Keratinocyte (primary cell): ENCODE measurements around the gene DOCK1. TPM values are rescaled to one million over a fixed set of nuclear protein-coding genes. Genes with fewer than 3 reads are reported as not detected.

Source experiments
- DNase-seq: peaks from one replicate; pipeline ENCODE4 v3.0.0-alpha.2; 2011; ENCODE audit warnings: low read depth, missing footprints, low spot score
- FAIRE-seq: peaks from 2 replicates; lab custom pipeline; 2011; peaks lifted over from hg19 to GRCh38; lab: Jason Lieb, UNC
- H2AFZ ChIP-seq: 2 replicates; pipeline ENCODE4 v1.6.0; 2012; ENCODE audit warnings: low read length, control low read depth, inconsistent platforms; ENCODE audit not compliant: control insufficient read depth
- H3K27ac ChIP-seq: 2 replicates; pipeline ENCODE4 v1.5.1; 2011; ENCODE audit warnings: low read length; ENCODE audit not compliant: control insufficient read depth, insufficient read depth
- H3K27me3 ChIP-seq: 3 replicates; pipeline ENCODE4 v1.6.0; 2011; ENCODE audit warnings: low read length; ENCODE audit not compliant: control insufficient read depth, insufficient read depth; ENCODE audit errors: extremely low read depth
- H3K36me3 ChIP-seq, 2 experiments: 2 replicates in 1 of 2; 3 replicates in 1 of 2; pipeline ENCODE4 v1.5.1; 2011; ENCODE audit warnings: low read length in 2 of 2, mild to moderate bottlenecking in 1 of 2; ENCODE audit not compliant: control insufficient read depth in 2 of 2, insufficient read depth in 2 of 2; ENCODE audit errors: extremely low read depth in 1 of 2
- H3K4me1 ChIP-seq: 3 replicates; pipeline ENCODE4 v1.5.1; 2011; ENCODE audit warnings: low read length; ENCODE audit not compliant: control insufficient read depth, insufficient read depth; ENCODE audit errors: extremely low read depth
- H3K4me2 ChIP-seq: 3 replicates; pipeline ENCODE4 v1.6.0; 2011; ENCODE audit warnings: low read depth, low read length; ENCODE audit not compliant: control insufficient read depth, insufficient read depth; ENCODE audit errors: extremely low read depth
- H3K4me3 ChIP-seq, 3 experiments: fragments of 200-600 bp in 1 of 3; sonication (generic) in 1 of 3; 2 replicates in 2 of 3; 3 replicates in 1 of 3; pipeline ENCODE4 v1.5.1; 2011 to 2016; ENCODE audit warnings: low read length in 3 of 3, mild to moderate bottlenecking in 3 of 3, control low read depth in 2 of 3, inconsistent platforms in 1 of 3, low read depth in 1 of 3, mixed read lengths in 1 of 3, mixed run types in 1 of 3, moderate library complexity in 1 of 3; ENCODE audit not compliant: control insufficient read depth in 2 of 3, insufficient read depth in 2 of 3; ENCODE audit errors: extremely low read depth in 1 of 3
- H3K79me2 ChIP-seq: 2 replicates; pipeline ENCODE4 v1.6.0; 2012; ENCODE audit warnings: low read length; ENCODE audit not compliant: control insufficient read depth, insufficient read depth
- H3K9ac ChIP-seq: 3 replicates; pipeline ENCODE4 v1.6.0; 2011; ENCODE audit warnings: low read length; ENCODE audit not compliant: control insufficient read depth, insufficient read depth; ENCODE audit errors: extremely low read depth
- H3K9me1 ChIP-seq: 3 replicates; pipeline ENCODE4 v1.6.0; 2011; ENCODE audit warnings: low read length; ENCODE audit not compliant: control insufficient read depth, insufficient read depth; ENCODE audit errors: extremely low read depth
- H3K9me3 ChIP-seq: 2 replicates; pipeline ENCODE4 v1.5.1; 2012; ENCODE audit warnings: low read depth, low read length; ENCODE audit not compliant: control insufficient read depth
- H4K20me1 ChIP-seq: 3 replicates; pipeline ENCODE4 v1.6.0; 2011; ENCODE audit warnings: low read length; ENCODE audit not compliant: control insufficient read depth, insufficient read depth; ENCODE audit errors: extremely low read depth
- CTCF ChIP-seq, 3 experiments: IDR thresholded peaks in 1 of 3; conservative IDR thresholded peaks in 1 of 3; optimal IDR thresholded peaks in 1 of 3; 2 replicates in 2 of 3; 3 replicates in 1 of 3; pipeline versions ENCODE3 to v1.5.1; 2011; ENCODE audit warnings: low read length in 3 of 3, mild to moderate bottlenecking in 3 of 3, moderate library complexity in 2 of 3, control low read depth in 1 of 3, inconsistent platforms in 1 of 3; ENCODE audit not compliant: insufficient read depth in 2 of 3; ENCODE audit errors: extremely low read depth in 1 of 3
- EZH2 ChIP-seq: IDR thresholded peaks from one replicate; pipeline ENCODE4 v1.6.1; 2012; ENCODE audit warnings: inconsistent platforms, mild to moderate bottlenecking, low read length, moderate library complexity
- dilution Hi-C: fragments of 300-500 bp; cut with MboI; formaldehyde crosslinking; loops from one replicate; pipeline ENCODE4 v1.7.0; 2020; ENCODE audit warnings: low sequenced_read_pairs; ENCODE audit not compliant: extremely low pct_ligation_motif_present
- polyA plus RNA-seq, 5 experiments: library from polyadenylated mRNA; depleted of rRNA in 3 of 5; stranded (reverse) in 3 of 5; stranded (forward) in 1 of 5; unstranded in 1 of 5; fragments of >200 nt; gene quantifications; 1 replicate in 1 of 5; 2 replicates in 3 of 5; 3 replicates in 1 of 5; pipeline versions ENCODE4 v1.2.1 to v1.2.3, GENCODE V29; 2011 to 2012; ENCODE audit warnings: missing spikeins in 2 of 5, low read depth in 1 of 5, low replicate concordance in 1 of 5

The DOCK1 gene
- polyA plus RNA-seq, 1 donor (not counting 4 experiments of a cell fraction or from before 2014, with no cell fraction given), result 15.7 TPM

GRCh38 chr10:127040756-127041155 is 135.5 kb downstream of the DOCK1 start:
- no peak overlapping the region for H3K4me2 ChIP-seq
- FAIRE-seq, result peak; percentile 84
- peaks cover 9% of the 10 kb centered on the region for H4K20me1 ChIP-seq
- no peaks in the 10 kb centered on the region for H3K9me3 ChIP-seq
- TF ChIP-seq EZH2 (no peak), CTCF (optimal IDR thresholded peaks at IDR 0.05 in 1 of 3, IDR thresholded peaks at IDR 0.05 in 1 of 3, conservative IDR thresholded peaks at IDR 0.05 in 1 of 3; ENCODE audit: extremely low read depth in 1 of 3, insufficient read depth in 2 of 3, low read length in 3 of 3) (no peak)
- H3K9ac ChIP-seq, result peak overlapping the region; percentile 15
- dilution Hi-C loops, result no loop called here
- H2AFZ ChIP-seq, result no peak overlapping the region
- no peak overlapping the region for H3K4me3 ChIP-seq
- peaks cover 32% of the 10 kb centered on the region for H3K4me1 ChIP-seq
- no peaks in the 10 kb centered on the region for H3K79me2 ChIP-seq
- H3K27ac ChIP-seq, result peak overlapping the region; percentile 85
- DNase-seq, result peak; percentile 26
- H3K9me1 ChIP-seq, result peaks cover 3% of the 10 kb centered on the region
- H3K36me3 ChIP-seq, result peaks cover 17 to 27% of the 10 kb centered on the region in 2 experiments
- H3K27me3 ChIP-seq, result no peaks in the 10 kb centered on the region

GRCh38 chr10:127041552-127041951 is 136.3 kb downstream of the DOCK1 start:
- peaks cover 3% of the 10 kb centered on the region for H3K9me1 ChIP-seq
- H3K4me3 ChIP-seq, result no peak overlapping the region
- H3K4me2 ChIP-seq, result peak overlapping the region; percentile 11
- no peaks in the 10 kb centered on the region for H3K27me3 ChIP-seq
- dilution Hi-C loops, result no loop called here
- no peak overlapping the region for H2AFZ ChIP-seq
- TF ChIP-seq EZH2, result no peak
- TF ChIP-seq CTCF (optimal IDR thresholded peaks at IDR 0.05 in 1 of 3, IDR thresholded peaks at IDR 0.05 in 1 of 3, conservative IDR thresholded peaks at IDR 0.05 in 1 of 3; ENCODE audit: extremely low read depth in 1 of 3, insufficient read depth in 2 of 3, low read length in 3 of 3), result no peak
- FAIRE-seq, result peak; percentile 90
- peak; percentile 82 for DNase-seq
- peaks cover 32% of the 10 kb centered on the region for H3K4me1 ChIP-seq
- no peaks in the 10 kb centered on the region for H3K9me3 ChIP-seq
- H3K27ac ChIP-seq, result peak overlapping the region; percentile 85
- peaks cover 18 to 29% of the 10 kb centered on the region in 2 experiments for H3K36me3 ChIP-seq
- H3K9ac ChIP-seq, result peak overlapping the region; percentile 15
- H4K20me1 ChIP-seq, result peaks cover 9% of the 10 kb centered on the region
- peaks cover 2% of the 10 kb centered on the region for H3K79me2 ChIP-seq
